GM18502 (cell line): ENCODE measurements around the gene PRKN.
"Not testable (repeated sequence)": the region's sequence is repeated elsewhere in the genome, so short reads cannot be mapped to it uniquely, and the experiment has no call there.

Experiments used
- ATAC-seq: cut with Tn5 transposase; IDR thresholded peaks from one replicate; pipeline ENCODE4 v1.9.1; 2021; ENCODE audit warnings: mild to moderate bottlenecking; ENCODE audit not compliant: unreplicated experiment, poor library complexity

PRKN gene

GRCh38 chr6:162560891-162561290 is 166.7 kb downstream of the PRKN start:
- ATAC-seq = no peak

- ATAC-seq = no peak
Measured at GRCh38 chr6:162554531-162554930, 173.0 kb downstream of the PRKN start.

GRCh38 chr6:162546905-162547304 is 180.7 kb downstream of the PRKN start:
- no peak for ATAC-seq

- ATAC-seq = no peak
Measured at GRCh38 chr6:162543221-162543620, 184.3 kb downstream of the PRKN start.

GRCh38 chr6:162541019-162541601 is 186.5 kb downstream of the PRKN start:
- no peak for ATAC-seq

GRCh38 chr6:162539321-162539720 is 188.2 kb downstream of the PRKN start:
- no peak for ATAC-seq

- ATAC-seq = no peak
Measured at GRCh38 chr6:162538643-162539064, 188.9 kb downstream of the PRKN start.

- ATAC-seq = no peak
Measured at GRCh38 chr6:162533009-162533400, 194.6 kb downstream of the PRKN start.

GRCh38 chr6:162532283-162533008 is 195.1 kb downstream of the PRKN start:
- no peak for ATAC-seq

GRCh38 chr6:162531391-162531790 is 196.2 kb downstream of the PRKN start:
- not testable (repeated sequence) for ATAC-seq

- no peak for ATAC-seq
Measured at GRCh38 chr6:162528538-162528937, 199.0 kb downstream of the PRKN start.

GRCh38 chr6:162526960-162527359 is 200.6 kb downstream of the PRKN start:
- no peak for ATAC-seq

GRCh38 chr6:162525181-162525580 is 202.4 kb downstream of the PRKN start:
- no peak for ATAC-seq

- no peak for ATAC-seq
Measured at GRCh38 chr6:162512744-162513143, 214.8 kb downstream of the PRKN start.

GRCh38 chr6:162497389-162497788 is 230.2 kb downstream of the PRKN start:
- no peak for ATAC-seq

GRCh38 chr6:162493917-162494316 is 233.6 kb downstream of the PRKN start:
- ATAC-seq = no peak

GRCh38 chr6:162491637-162492036 is 235.9 kb downstream of the PRKN start:
- ATAC-seq = no peak

- no peak for ATAC-seq
Measured at GRCh38 chr6:162489101-162489976, 238.2 kb downstream of the PRKN start.

GRCh38 chr6:162488444-162488843 is 239.1 kb downstream of the PRKN start:
- ATAC-seq = no peak

GRCh38 chr6:162485464-162485863 is 242.1 kb downstream of the PRKN start:
- no peak for ATAC-seq

GRCh38 chr6:162481938-162482337 is 245.6 kb downstream of the PRKN start:
- no peak for ATAC-seq
